HEK293 (cell line): ENCODE measurements around the gene COL15A1.
"Not testable (repeated sequence)": the region's sequence is repeated elsewhere in the genome, so short reads cannot be mapped to it uniquely, and the experiment has no call there.

Experiments used
- CTCF ChIA-PET: fragments of 350-600 bp; formaldehyde crosslinking; extraction: SDS; loops from one replicate; lab custom pipeline; 2021; ENCODE audit warnings: antibody characterized with exemption; lab: Yijun Ruan, JAX
- POLR2A ChIA-PET: fragments of 300-600 bp; formaldehyde crosslinking; extraction: SDS; loops from one replicate; lab custom pipeline; 2020; ENCODE audit warnings: antibody characterized with exemption, inconsistent platforms; lab: Yijun Ruan, JAX
- H3K27ac ChIP-seq: fragments of 200-500 bp; sonication (Bioruptor generic); 2 replicates; pipeline ENCODE4 v1.5.1; 2014; ENCODE audit warnings: low read depth, low read length, control low read depth, inconsistent platforms; ENCODE audit errors: extremely low read depth
- H3K36me3 ChIP-seq, 2 experiments: fragments of 200-500 bp in 1 of 2; sonication (Bioruptor generic) in 1 of 2; 1 replicate in 1 of 2; 2 replicates in 1 of 2; pipeline ENCODE4 v1.5.1; 2014 to 2017; ENCODE audit warnings: inconsistent platforms in 2 of 2, low read length in 2 of 2; ENCODE audit not compliant: control insufficient read depth in 2 of 2, insufficient read depth in 1 of 2
- H3K4me1 ChIP-seq: fragments of 200-500 bp; sonication (Bioruptor generic); 2 replicates; pipeline ENCODE4 v1.5.1; 2014; ENCODE audit warnings: mild to moderate bottlenecking, low read length, inconsistent platforms; ENCODE audit not compliant: control insufficient read depth, insufficient read depth
- H3K4me3 ChIP-seq: 2 replicates; pipeline ENCODE4 v1.5.1; 2011; ENCODE audit warnings: low read depth, mild to moderate bottlenecking, control low read depth, low read length, moderate library complexity
- H3K9me3 ChIP-seq: fragments of 200-500 bp; sonication (Bioruptor generic); 2 replicates; pipeline ENCODE4 v1.5.1; 2014; ENCODE audit warnings: low read depth, low read length, inconsistent platforms; ENCODE audit not compliant: control insufficient read depth, insufficient read depth
- HOXC10 ChIP-seq: sonication (generic); formaldehyde crosslinking; IDR thresholded peaks from 2 replicates; pipeline ENCODE4 v1.8.1; 2023; ENCODE audit warnings: mild to moderate bottlenecking, missing genetic modification reagents
- KLF10 ChIP-seq: fragments of 450-650 bp; IDR thresholded peaks from 2 replicates; pipeline ENCODE4 v1.5.1; 2018; ENCODE audit warnings: missing biosample characterization, mild to moderate bottlenecking, missing genetic modification characterization
- KLF16 ChIP-seq: fragments of 450-650 bp; formaldehyde crosslinking; IDR thresholded peaks from 2 replicates; pipeline ENCODE4 v1.5.1; 2017; ENCODE audit warnings: missing biosample characterization, missing genetic modification characterization
- RBAK ChIP-seq: fragments of 450-650 bp; formaldehyde crosslinking; IDR thresholded peaks from 2 replicates; pipeline ENCODE4 v1.5.1; 2016; ENCODE audit warnings: missing biosample characterization, missing genetic modification characterization
- REST ChIP-seq: fragments of 450-650 bp; formaldehyde crosslinking; IDR thresholded peaks from 2 replicates; pipeline ENCODE4 v1.5.1; 2016; ENCODE audit warnings: missing biosample characterization, missing genetic modification characterization
- WT1 ChIP-seq: fragments of 450-650 bp; formaldehyde crosslinking; IDR thresholded peaks from 2 replicates; pipeline ENCODE4 v1.5.1; 2016; ENCODE audit warnings: missing biosample characterization, missing genetic modification characterization
- ZBTB7A ChIP-seq: fragments of 450-650 bp; formaldehyde crosslinking; IDR thresholded peaks from 2 replicates; pipeline ENCODE4 v1.5.1; 2016; ENCODE audit warnings: low read depth, missing biosample characterization, missing genetic modification characterization
- ZNF169 ChIP-seq: fragments of 450-650 bp; formaldehyde crosslinking; IDR thresholded peaks from 2 replicates; pipeline ENCODE4 v1.5.1; 2016; ENCODE audit warnings: missing biosample characterization, missing genetic modification characterization
- ZNF341 ChIP-seq: fragments of 450-650 bp; formaldehyde crosslinking; IDR thresholded peaks from 2 replicates; pipeline ENCODE4; 2016; ENCODE audit warnings: low read depth, missing biosample characterization, missing genetic modification characterization
- ZNF394 ChIP-seq: fragments of 450-650 bp; formaldehyde crosslinking; IDR thresholded peaks from 2 replicates; pipeline ENCODE4 v1.5.1; 2016; ENCODE audit warnings: missing biosample characterization, missing genetic modification characterization, mild to moderate bottlenecking, moderate library complexity, borderline replicate concordance
- ZNF510 ChIP-seq: fragments of 450-650 bp; formaldehyde crosslinking; IDR thresholded peaks from 2 replicates; pipeline ENCODE4 v1.5.1; 2018; ENCODE audit warnings: mild to moderate bottlenecking, missing genetic modification characterization, missing biosample characterization; ENCODE audit not compliant: insufficient replicate concordance
- ZNF521 ChIP-seq: fragments of 450-650 bp; formaldehyde crosslinking; IDR thresholded peaks from 2 replicates; pipeline ENCODE4 v1.5.1; 2017; ENCODE audit warnings: missing biosample characterization, mild to moderate bottlenecking, missing genetic modification characterization
- ZNF555 ChIP-seq: fragments of 450-650 bp; formaldehyde crosslinking; conservative IDR thresholded peaks from 2 replicates; pipeline ENCODE4 v1.5.1; 2017; ENCODE audit warnings: missing biosample characterization, mild to moderate bottlenecking, missing genetic modification characterization, inconsistent platforms
- ZNF558 ChIP-seq: fragments of 450-650 bp; formaldehyde crosslinking; IDR thresholded peaks from 2 replicates; pipeline ENCODE4 v1.5.1; 2016; ENCODE audit warnings: missing biosample characterization, missing genetic modification characterization
- ZNF610 ChIP-seq: fragments of 450-650 bp; formaldehyde crosslinking; IDR thresholded peaks from 2 replicates; pipeline ENCODE4 v1.5.1; 2016; ENCODE audit warnings: missing biosample characterization, missing genetic modification characterization, borderline replicate concordance
- TF ChIP-seq, protein P1 (sequence below): fragments of 450-650 bp; formaldehyde crosslinking; IDR thresholded peaks from 2 replicates; pipeline ENCODE4 v1.5.1; 2016; ENCODE audit warnings: missing biosample characterization, missing genetic modification characterization
- TF ChIP-seq, protein P2 (sequence below): fragments of 450-650 bp; formaldehyde crosslinking; IDR thresholded peaks from 2 replicates; pipeline ENCODE4 v1.5.1; 2016; ENCODE audit warnings: missing biosample characterization, missing genetic modification characterization

COL15A1 gene

GRCh38 chr9:99008203-99008602, 64.5 kb downstream of the COL15A1 start:
- no peaks in the 10 kb centered on the region for H3K36me3 ChIP-seq
- H3K4me1 ChIP-seq, result no peaks in the 10 kb centered on the region
- H3K9me3 ChIP-seq, result no peaks in the 10 kb centered on the region
- POLR2A ChIA-PET, result no interaction called here
- H3K27ac ChIP-seq, result no peak overlapping the region
- CTCF ChIA-PET, result interaction anchor here (0.7 to 1.6 kb wide), 5 partner anchors 10 to 392 kb away, joined by 3 to 7 read pairs (median 3); no protein-coding TSS in a partner anchor
- no peak overlapping the region for H3K4me3 ChIP-seq
- no peak for TF ChIP-seq ZNF394 (tag by site-specific recombination)
- TF ChIP-seq KLF10, result no peak
- TF ChIP-seq ZNF610 (tag by site-specific recombination), result no peak
- TF ChIP-seq REST, result no peak
- no peak for TF ChIP-seq ZNF169 (tag by site-specific recombination)
- TF ChIP-seq ZNF341 (tag by site-specific recombination), result no peak
- no peak for TF ChIP-seq HOXC10
- no peak for TF ChIP-seq ZNF521 (tag by site-specific recombination)
- no peak for TF ChIP-seq ZBTB7A (tag by site-specific recombination)
- TF ChIP-seq, all 188 proteins: peak for 0

- POLR2A ChIA-PET, H3K9me3 ChIP-seq, H3K27ac ChIP-seq, H3K4me1 ChIP-seq, H3K4me3 ChIP-seq, H3K36me3 ChIP-seq: not testable (repeated sequence)
- CTCF ChIA-PET, result interaction anchor here (1.0 kb wide), 1 partner anchor 12 kb away, joined by 3 read pairs; no protein-coding TSS in a partner anchor
Measured at GRCh38 chr9:99010393-99010792, 66.7 kb downstream of the COL15A1 start.

DNA sequence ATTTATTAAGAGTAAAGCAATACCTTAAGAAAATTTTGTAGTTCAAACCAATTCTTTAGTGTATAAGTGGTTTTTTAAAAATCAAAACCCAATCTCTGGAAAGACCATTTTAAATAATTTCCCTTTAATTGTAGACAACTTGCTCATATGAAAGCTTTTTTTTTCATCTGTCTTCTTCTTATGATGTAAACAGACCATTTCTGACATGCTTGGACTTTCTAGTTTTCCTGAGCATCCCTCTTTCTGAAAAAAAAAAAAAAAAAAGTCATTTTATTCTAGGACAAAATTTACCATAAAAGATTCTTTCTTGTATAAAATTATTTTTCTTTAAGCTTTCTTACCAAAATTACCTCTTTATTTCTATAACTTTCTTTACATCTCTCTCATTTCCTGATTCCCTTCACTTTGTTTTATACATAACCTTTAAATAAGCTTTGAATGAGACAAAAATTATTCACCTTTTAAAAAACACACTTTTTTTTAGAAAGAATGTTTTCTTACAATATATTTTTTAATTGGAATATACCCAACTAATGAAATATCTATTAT, 67.5 kb downstream of the COL15A1 start:
- H3K9me3 ChIP-seq, result no peaks in the 10 kb centered on the region
- H3K4me3 ChIP-seq, result no peak overlapping the region
- POLR2A ChIA-PET, result interaction anchor here (0.6 kb wide), 1 partner anchor 214 kb away, joined by 6 read pairs; no protein-coding TSS in a partner anchor
- CTCF ChIA-PET, result interaction anchor here (0.6 to 2.2 kb wide), 5 partner anchors 13 to 1115 kb away, joined by 3 to 11 read pairs (median 5); no protein-coding TSS in a partner anchor
- H3K27ac ChIP-seq, result no peak overlapping the region
- H3K4me1 ChIP-seq, result no peaks in the 10 kb centered on the region
- no peaks in the 10 kb centered on the region for H3K36me3 ChIP-seq
- TF ChIP-seq, protein P1, sequence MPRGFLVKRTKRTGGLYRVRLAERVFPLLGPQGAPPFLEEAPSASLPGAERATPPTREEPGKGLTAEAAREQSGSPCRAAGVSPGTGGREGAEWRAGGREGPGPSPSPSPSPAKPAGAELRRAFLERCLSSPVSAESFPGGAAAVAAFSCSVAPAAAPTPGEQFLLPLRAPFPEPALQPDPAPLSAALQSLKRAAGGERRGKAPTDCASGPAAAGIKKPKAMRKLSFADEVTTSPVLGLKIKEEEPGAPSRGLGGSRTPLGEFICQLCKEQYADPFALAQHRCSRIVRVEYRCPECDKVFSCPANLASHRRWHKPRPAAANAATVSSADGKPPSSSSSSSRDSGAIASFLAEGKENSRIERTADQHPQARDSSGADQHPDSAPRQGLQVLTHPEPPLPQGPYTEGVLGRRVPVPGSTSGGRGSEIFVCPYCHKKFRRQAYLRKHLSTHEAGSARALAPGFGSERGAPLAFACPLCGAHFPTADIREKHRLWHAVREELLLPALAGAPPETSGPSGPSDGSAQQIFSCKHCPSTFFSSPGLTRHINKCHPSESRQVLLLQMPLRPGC (tag by site-specific recombination), result no peak
- TF ChIP-seq RBAK, result no peak
- TF ChIP-seq ZNF558 (tag by site-specific recombination), result no peak
- no peak for TF ChIP-seq ZNF555 (tag by site-specific recombination)
- no peak for TF ChIP-seq WT1
- TF ChIP-seq, protein P2, sequence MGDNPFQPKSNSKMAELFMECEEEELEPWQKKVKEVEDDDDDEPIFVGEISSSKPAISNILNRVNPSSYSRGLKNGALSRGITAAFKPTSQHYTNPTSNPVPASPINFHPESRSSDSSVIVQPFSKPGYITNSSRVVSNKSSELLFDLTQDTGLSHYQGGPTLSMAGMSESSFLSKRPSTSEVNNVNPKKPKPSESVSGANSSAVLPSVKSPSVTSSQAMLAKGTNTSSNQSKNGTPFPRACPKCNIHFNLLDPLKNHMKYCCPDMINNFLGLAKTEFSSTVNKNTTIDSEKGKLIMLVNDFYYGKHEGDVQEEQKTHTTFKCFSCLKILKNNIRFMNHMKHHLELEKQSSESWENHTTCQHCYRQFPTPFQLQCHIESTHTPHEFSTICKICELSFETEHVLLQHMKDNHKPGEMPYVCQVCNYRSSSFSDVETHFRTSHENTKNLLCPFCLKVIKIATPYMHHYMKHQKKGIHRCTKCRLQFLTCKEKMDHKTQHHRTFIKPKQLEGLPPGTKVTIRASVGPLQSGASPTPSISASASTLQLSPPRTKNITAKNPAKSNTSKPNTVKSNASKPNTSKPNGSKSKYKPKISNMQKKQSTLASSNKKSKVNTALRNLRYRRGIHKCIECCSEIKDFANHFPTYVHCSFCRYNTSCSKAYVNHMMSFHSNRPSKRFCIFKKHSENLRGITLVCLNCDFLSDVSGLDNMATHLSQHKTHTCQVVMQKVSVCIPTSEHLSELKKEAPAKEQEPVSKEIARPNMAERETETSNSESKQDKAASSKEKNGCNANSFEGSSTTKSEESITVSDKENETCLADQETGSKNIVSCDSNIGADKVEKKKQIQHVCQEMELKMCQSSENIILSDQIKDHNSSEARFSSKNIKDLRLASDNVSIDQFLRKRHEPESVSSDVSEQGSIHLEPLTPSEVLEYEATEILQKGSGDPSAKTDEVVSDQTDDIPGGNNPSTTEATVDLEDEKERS (tag by site-specific recombination), result no peak
- peak; percentile 32 for TF ChIP-seq ZNF510 (tag by site-specific recombination)
- no peak for TF ChIP-seq KLF16
